Stimulated activated naive B cell treated with anti-CD40 and anti-IgM and Interleukin-4, amounts not matched to agents 10 μg/mL and 1 μg/mL and 100 μg/mL, for 72 hours (primary cell): Measurements from ENCODE around the gene EVA1C.

Source experiments
- ATAC-seq, 2 donors: fragments of 150-1000 bp; cut with Tn5 transposase; replicated peaks; 2 replicates each; pipeline ENCODE4 v1.10.0; 2021; ENCODE audit warnings: moderate library complexity in 1 of 2
- DNase-seq: peaks from one replicate; pipeline ENCODE4 v3.0.0; 2021
- H3K27ac Mint-ChIP-seq: one replicate; pipeline ENCODE4 v1.8.0; 2022; ENCODE audit warnings: mild to moderate bottlenecking, mixed read lengths
- H3K27me3 Mint-ChIP-seq, 2 donors: one replicate each; pipeline ENCODE4 v1.8.0; 2022; ENCODE audit warnings: mixed read lengths in 2 of 2
- H3K36me3 Mint-ChIP-seq, 2 donors: one replicate each; pipeline ENCODE4 v1.8.0; 2022; ENCODE audit warnings: mixed read lengths in 2 of 2, mild to moderate bottlenecking in 1 of 2
- H3K4me1 Mint-ChIP-seq, 2 donors: one replicate each; pipeline ENCODE4 v1.8.0; 2022; ENCODE audit warnings: mixed read lengths in 2 of 2, mild to moderate bottlenecking in 1 of 2
- H3K4me3 Mint-ChIP-seq, 2 donors: one replicate each; pipeline ENCODE4 v1.8.0; 2022; ENCODE audit warnings: mild to moderate bottlenecking in 2 of 2, mixed read lengths in 2 of 2, moderate library complexity in 1 of 2
- H3K9me3 Mint-ChIP-seq, 2 donors: one replicate each; pipeline ENCODE4 v1.8.0; 2022; ENCODE audit warnings: mixed read lengths in 2 of 2, mild to moderate bottlenecking in 1 of 2

Gene EVA1C

GRCh38 chr21:32562426-32562825, 149.9 kb downstream of the EVA1C start:
- no peak overlapping the region for H3K4me3 Mint-ChIP-seq
- H3K9me3 Mint-ChIP-seq, result peaks cover 7 to 9% of the 10 kb centered on the region in 2 donors
- H3K4me1 Mint-ChIP-seq, result no peaks in the 10 kb centered on the region
- ATAC-seq (no peak), DNase-seq (no peak)
- peaks cover 26 to 41% of the 10 kb centered on the region in 2 donors for H3K27me3 Mint-ChIP-seq
- H3K36me3 Mint-ChIP-seq, result peaks cover 6 to 10% of the 10 kb centered on the region in 2 donors
- no peak overlapping the region for H3K27ac Mint-ChIP-seq

GRCh38 chr21:32562915-32563314, 150.4 kb downstream of the EVA1C start:
- H3K4me3 Mint-ChIP-seq, result no peak overlapping the region
- H3K9me3 Mint-ChIP-seq, result peaks cover 7 to 9% of the 10 kb centered on the region in 2 donors
- DNase-seq (no peak), ATAC-seq (no peak)
- H3K4me1 Mint-ChIP-seq, result no peaks in the 10 kb centered on the region
- peaks cover 26 to 44% of the 10 kb centered on the region in 2 donors for H3K27me3 Mint-ChIP-seq
- H3K27ac Mint-ChIP-seq, result no peak overlapping the region
- H3K36me3 Mint-ChIP-seq, result peaks cover 6 to 10% of the 10 kb centered on the region in 2 donors
